ENCODE results near the gene EPHB1. TPM values are rescaled to one million over a fixed set of nuclear protein-coding genes. Genes with fewer than 3 reads are reported as not detected.
A peak's percentile ranks its signal among the peaks of the same experiment; 100 is the strongest.

EPHB1 gene
- 3.1 TPM for total RNA-seq

- peak; percentile 83 for DNase-seq (ENCODE audit: low spot score)
Measured at GRCh38 chr3:134794950-134795745, at the start of gene EPHB1. Gene EPHB1, plus strand, starts transcription at chr3:134795260.

- DNase-seq (ENCODE audit: low spot score) = peak; percentile 22
Measured at GRCh38 chr3:134748698-134749097, 46.4 kb upstream of the EPHB1 start.

GRCh38 chr3:134749174-134749573 lies 45.9 kb upstream of the EPHB1 start:
- peak; percentile 7 for DNase-seq (ENCODE audit: low spot score)

GRCh38 chr3:134749802-134750553 lies 45.1 kb upstream of the EPHB1 start:
- DNase-seq (ENCODE audit: low spot score) = peak; percentile 23

- peak; percentile 7 for DNase-seq (ENCODE audit: low spot score)
Measured at GRCh38 chr3:134751831-134752230, 43.2 kb upstream of the EPHB1 start.

GRCh38 chr3:134752761-134753461 lies 42.1 kb upstream of the EPHB1 start:
- peak; percentile 22 for DNase-seq (ENCODE audit: low spot score)

- peak; percentile 8 for DNase-seq (ENCODE audit: low spot score)
Measured at GRCh38 chr3:134753999-134754742, 40.9 kb upstream of the EPHB1 start.

- DNase-seq (ENCODE audit: low spot score) = peak; percentile 43
Measured at GRCh38 chr3:134754768-134755559, 40.1 kb upstream of the EPHB1 start.

- no peak for DNase-seq (ENCODE audit: low spot score)
Measured at GRCh38 chr3:134755821-134756220, 39.2 kb upstream of the EPHB1 start.

- DNase-seq (ENCODE audit: low spot score) = peak; percentile 14
Measured at GRCh38 chr3:134757549-134758069, 37.5 kb upstream of the EPHB1 start.

- peak; percentile 24 for DNase-seq (ENCODE audit: low spot score)
Measured at GRCh38 chr3:134761213-134761612, 33.8 kb upstream of the EPHB1 start.

GRCh38 chr3:134762016-134762415 lies 33.0 kb upstream of the EPHB1 start:
- DNase-seq (ENCODE audit: low spot score) = no peak

- no peak for DNase-seq (ENCODE audit: low spot score)
Measured at GRCh38 chr3:134765468-134765867, 29.6 kb upstream of the EPHB1 start.

GRCh38 chr3:134766290-134766689 lies 28.8 kb upstream of the EPHB1 start:
- no peak for DNase-seq (ENCODE audit: low spot score)

GRCh38 chr3:134768116-134768515 lies 26.9 kb upstream of the EPHB1 start:
- DNase-seq (ENCODE audit: low spot score) = no peak

- no peak for DNase-seq (ENCODE audit: low spot score)
Measured at GRCh38 chr3:134768837-134769236, 26.2 kb upstream of the EPHB1 start.

GRCh38 chr3:134769287-134769868 lies 25.7 kb upstream of the EPHB1 start:
- DNase-seq (ENCODE audit: low spot score) = no peak

GRCh38 chr3:134772011-134772410 lies 23.0 kb upstream of the EPHB1 start:
- DNase-seq (ENCODE audit: low spot score) = peak; percentile 9

GRCh38 chr3:134772591-134772990 lies 22.5 kb upstream of the EPHB1 start:
- DNase-seq (ENCODE audit: low spot score) = peak; percentile 9

GRCh38 chr3:134775831-134776230 lies 19.2 kb upstream of the EPHB1 start:
- peak; percentile 22 for DNase-seq (ENCODE audit: low spot score)
